Measurements from ENCODE around the gene USP12.

DNA sequence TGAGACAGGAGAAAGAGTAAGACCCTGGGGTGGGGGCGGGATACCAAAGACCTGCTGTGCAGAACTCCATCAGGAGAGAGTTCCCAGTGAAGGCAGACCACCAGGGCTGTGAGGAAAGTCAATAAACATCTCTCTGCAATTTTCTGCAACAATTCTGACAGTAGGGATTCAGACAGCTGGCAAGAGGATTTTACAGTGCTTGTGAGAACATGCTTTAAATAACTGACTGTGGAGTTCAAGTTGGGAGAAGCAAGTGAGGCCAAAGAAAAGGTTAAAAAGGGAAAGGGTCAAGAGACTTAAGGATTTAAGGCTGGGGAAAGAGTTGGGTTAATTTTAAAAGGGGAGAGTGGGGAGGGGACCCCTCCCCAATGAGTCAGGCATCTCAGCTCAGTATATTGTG is 98.4 kb downstream of the USP12 start:
- TF ChIP-seq POLR2A (IDR thresholded peaks at IDR 0.05; ENCODE audit: low read depth, low read length) (no peak), POLR2AphosphoS5 (IDR thresholded peaks at IDR 0.05; ENCODE audit: low read depth, low read length) (no peak), TAF1 (IDR thresholded peaks at IDR 0.05; ENCODE audit: borderline replicate concordance, low read depth, low read length) (no peak)
